ENCODE measurements around the gene ABI3.

- TF ChIP-seq CTCF (IDR thresholded peaks at IDR 0.05; ENCODE audit: insufficient read depth, low read length) (no peak), POLR2AphosphoS5 (IDR thresholded peaks at IDR 0.05; ENCODE audit: low read depth) (no peak)
These were observed 29.5 kb downstream of the ABI3 start for GRCh38 chr17:49239963-49240362.
